Measurements from ENCODE around the gene ABLIM1. TPM values are rescaled to one million over a fixed set of nuclear protein-coding genes. Genes with fewer than 3 reads are reported as not detected.

The ABLIM1 gene
- polyA plus RNA-seq, 1 donor from 2014 or later = 10.1 TPM

DNA sequence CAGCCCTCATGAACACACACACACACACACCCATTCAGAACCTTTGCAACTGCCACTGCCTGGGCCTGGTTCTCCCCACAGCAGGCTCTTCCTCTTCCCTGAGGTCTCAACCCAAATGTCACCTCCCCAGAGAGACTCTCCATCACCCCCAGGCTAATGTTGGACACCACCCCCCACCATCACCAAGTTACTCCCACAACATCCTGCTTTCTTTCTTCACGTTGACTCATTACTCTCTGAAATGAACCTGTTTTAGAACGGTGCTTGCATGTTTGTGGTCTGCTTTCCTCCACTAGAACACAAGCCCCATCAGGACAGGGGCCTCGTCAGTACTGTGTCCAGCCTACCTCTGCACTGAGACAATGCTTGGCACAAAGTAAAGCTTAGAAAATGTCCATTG is 269.8 kb downstream of the ABLIM1 start:
- no peak overlapping the region for H3K4me3 ChIP-seq (ENCODE audit: low read length)
- H4K20me1 ChIP-seq (ENCODE audit: insufficient read depth) = no peaks in the 10 kb centered on the region
- no peaks in the 10 kb centered on the region for H3F3A ChIP-seq (ENCODE audit: insufficient read depth, low read length, poor library complexity, severe bottlenecking)
- TF ChIP-seq MXI1 (conservative IDR thresholded peaks at IDR 0.05; ENCODE audit: poor library complexity, severe bottlenecking) = no peak
- no peak for TF ChIP-seq EP300 (conservative IDR thresholded peaks at IDR 0.05; ENCODE audit: poor library complexity, severe bottlenecking)
- TF ChIP-seq, protein P1, sequence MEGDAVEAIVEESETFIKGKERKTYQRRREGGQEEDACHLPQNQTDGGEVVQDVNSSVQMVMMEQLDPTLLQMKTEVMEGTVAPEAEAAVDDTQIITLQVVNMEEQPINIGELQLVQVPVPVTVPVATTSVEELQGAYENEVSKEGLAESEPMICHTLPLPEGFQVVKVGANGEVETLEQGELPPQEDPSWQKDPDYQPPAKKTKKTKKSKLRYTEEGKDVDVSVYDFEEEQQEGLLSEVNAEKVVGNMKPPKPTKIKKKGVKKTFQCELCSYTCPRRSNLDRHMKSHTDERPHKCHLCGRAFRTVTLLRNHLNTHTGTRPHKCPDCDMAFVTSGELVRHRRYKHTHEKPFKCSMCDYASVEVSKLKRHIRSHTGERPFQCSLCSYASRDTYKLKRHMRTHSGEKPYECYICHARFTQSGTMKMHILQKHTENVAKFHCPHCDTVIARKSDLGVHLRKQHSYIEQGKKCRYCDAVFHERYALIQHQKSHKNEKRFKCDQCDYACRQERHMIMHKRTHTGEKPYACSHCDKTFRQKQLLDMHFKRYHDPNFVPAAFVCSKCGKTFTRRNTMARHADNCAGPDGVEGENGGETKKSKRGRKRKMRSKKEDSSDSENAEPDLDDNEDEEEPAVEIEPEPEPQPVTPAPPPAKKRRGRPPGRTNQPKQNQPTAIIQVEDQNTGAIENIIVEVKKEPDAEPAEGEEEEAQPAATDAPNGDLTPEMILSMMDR (IDR thresholded peaks at IDR 0.05; ENCODE audit: poor library complexity, severe bottlenecking) = no peak
- no peak for TF ChIP-seq RAD21 (conservative IDR thresholded peaks at IDR 0.05)
- TF ChIP-seq, protein P2, sequence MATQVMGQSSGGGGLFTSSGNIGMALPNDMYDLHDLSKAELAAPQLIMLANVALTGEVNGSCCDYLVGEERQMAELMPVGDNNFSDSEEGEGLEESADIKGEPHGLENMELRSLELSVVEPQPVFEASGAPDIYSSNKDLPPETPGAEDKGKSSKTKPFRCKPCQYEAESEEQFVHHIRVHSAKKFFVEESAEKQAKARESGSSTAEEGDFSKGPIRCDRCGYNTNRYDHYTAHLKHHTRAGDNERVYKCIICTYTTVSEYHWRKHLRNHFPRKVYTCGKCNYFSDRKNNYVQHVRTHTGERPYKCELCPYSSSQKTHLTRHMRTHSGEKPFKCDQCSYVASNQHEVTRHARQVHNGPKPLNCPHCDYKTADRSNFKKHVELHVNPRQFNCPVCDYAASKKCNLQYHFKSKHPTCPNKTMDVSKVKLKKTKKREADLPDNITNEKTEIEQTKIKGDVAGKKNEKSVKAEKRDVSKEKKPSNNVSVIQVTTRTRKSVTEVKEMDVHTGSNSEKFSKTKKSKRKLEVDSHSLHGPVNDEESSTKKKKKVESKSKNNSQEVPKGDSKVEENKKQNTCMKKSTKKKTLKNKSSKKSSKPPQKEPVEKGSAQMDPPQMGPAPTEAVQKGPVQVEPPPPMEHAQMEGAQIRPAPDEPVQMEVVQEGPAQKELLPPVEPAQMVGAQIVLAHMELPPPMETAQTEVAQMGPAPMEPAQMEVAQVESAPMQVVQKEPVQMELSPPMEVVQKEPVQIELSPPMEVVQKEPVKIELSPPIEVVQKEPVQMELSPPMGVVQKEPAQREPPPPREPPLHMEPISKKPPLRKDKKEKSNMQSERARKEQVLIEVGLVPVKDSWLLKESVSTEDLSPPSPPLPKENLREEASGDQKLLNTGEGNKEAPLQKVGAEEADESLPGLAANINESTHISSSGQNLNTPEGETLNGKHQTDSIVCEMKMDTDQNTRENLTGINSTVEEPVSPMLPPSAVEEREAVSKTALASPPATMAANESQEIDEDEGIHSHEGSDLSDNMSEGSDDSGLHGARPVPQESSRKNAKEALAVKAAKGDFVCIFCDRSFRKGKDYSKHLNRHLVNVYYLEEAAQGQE (IDR thresholded peaks at IDR 0.05; ENCODE audit: borderline replicate concordance) = no peak
- TF ChIP-seq EZH2 (IDR thresholded peaks at IDR 0.05; ENCODE audit: borderline replicate concordance, insufficient read depth, low read length, poor library complexity, severe bottlenecking) = no peak
- TF ChIP-seq POLR2AphosphoS5 (IDR thresholded peaks at IDR 0.05) = no peak
- no peak for TF ChIP-seq SMC3 (conservative IDR thresholded peaks at IDR 0.05; ENCODE audit: poor library complexity)
- TF ChIP-seq TAF1 (IDR thresholded peaks at IDR 0.05; ENCODE audit: low read depth) = no peak
- H3K4me2 ChIP-seq (ENCODE audit: low read length) = no peak overlapping the region
- H2AFZ ChIP-seq (ENCODE audit: low read depth, low read length) = no peak overlapping the region
- H3K9me2 ChIP-seq (ENCODE audit: insufficient read depth, low read length) = no peaks in the 10 kb centered on the region
- H3K36me3 ChIP-seq (ENCODE audit: insufficient read depth, low read length) = no peaks in the 10 kb centered on the region
- no peaks in the 10 kb centered on the region for H3K27me3 ChIP-seq (ENCODE audit: insufficient read depth, low read depth, low read length)
- H3K9me3 ChIP-seq (ENCODE audit: low read length) = no peaks in the 10 kb centered on the region
- H3K27ac ChIP-seq (ENCODE audit: low read length) = no peak overlapping the region
- no peaks in the 10 kb centered on the region for H3K79me2 ChIP-seq (replicated peaks; ENCODE audit: insufficient read depth, low read length)
- no peak overlapping the region for H3K9ac ChIP-seq (ENCODE audit: low read length)

DNA sequence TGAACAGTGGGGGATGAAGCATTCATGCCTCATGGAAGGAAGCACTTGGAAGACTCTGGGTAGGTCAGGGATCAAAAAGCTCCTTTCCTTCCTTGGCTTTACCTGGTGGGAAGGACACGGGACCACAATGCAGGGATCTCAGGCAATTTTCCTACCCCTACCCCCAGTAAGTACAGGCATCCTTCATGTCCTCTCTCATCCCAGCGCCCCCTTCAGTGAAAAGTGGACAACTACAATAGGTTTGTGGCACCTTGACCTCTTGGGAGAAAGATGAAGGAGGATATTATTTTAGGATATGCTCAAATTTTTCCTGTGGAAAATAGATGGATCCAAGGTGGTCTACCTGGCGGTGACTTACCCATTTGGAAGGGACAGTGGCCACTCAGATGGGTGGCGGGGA is 270.3 kb downstream of the ABLIM1 start:
- H3K9ac ChIP-seq (ENCODE audit: low read length) = no peak overlapping the region
- H3K79me2 ChIP-seq (replicated peaks; ENCODE audit: insufficient read depth, low read length) = no peaks in the 10 kb centered on the region
- H3K9me2 ChIP-seq (ENCODE audit: insufficient read depth, low read length) = no peaks in the 10 kb centered on the region
- TF ChIP-seq RAD21 (conservative IDR thresholded peaks at IDR 0.05) (no peak), SMC3 (conservative IDR thresholded peaks at IDR 0.05; ENCODE audit: poor library complexity) (no peak), EP300 (conservative IDR thresholded peaks at IDR 0.05; ENCODE audit: poor library complexity, severe bottlenecking) (no peak), EZH2 (IDR thresholded peaks at IDR 0.05; ENCODE audit: borderline replicate concordance, insufficient read depth, low read length, poor library complexity, severe bottlenecking) (no peak), POLR2AphosphoS5 (IDR thresholded peaks at IDR 0.05) (no peak), MXI1 (conservative IDR thresholded peaks at IDR 0.05; ENCODE audit: poor library complexity, severe bottlenecking) (no peak), TAF1 (IDR thresholded peaks at IDR 0.05; ENCODE audit: low read depth) (no peak)
- TF ChIP-seq, protein P2 (IDR thresholded peaks at IDR 0.05; ENCODE audit: borderline replicate concordance) = no peak
- TF ChIP-seq, protein P1 (IDR thresholded peaks at IDR 0.05; ENCODE audit: poor library complexity, severe bottlenecking) = no peak
- H3K4me3 ChIP-seq (ENCODE audit: low read length) = no peak overlapping the region
- no peaks in the 10 kb centered on the region for H3K27me3 ChIP-seq (ENCODE audit: insufficient read depth, low read depth, low read length)
- H3K36me3 ChIP-seq (ENCODE audit: insufficient read depth, low read length) = no peaks in the 10 kb centered on the region
- H3K4me2 ChIP-seq (ENCODE audit: low read length) = no peak overlapping the region
- no peak overlapping the region for H2AFZ ChIP-seq (ENCODE audit: low read depth, low read length)
- no peaks in the 10 kb centered on the region for H3F3A ChIP-seq (ENCODE audit: insufficient read depth, low read length, poor library complexity, severe bottlenecking)
- no peak overlapping the region for H3K27ac ChIP-seq (ENCODE audit: low read length)
- no peaks in the 10 kb centered on the region for H4K20me1 ChIP-seq (ENCODE audit: insufficient read depth)
- no peaks in the 10 kb centered on the region for H3K9me3 ChIP-seq (ENCODE audit: low read length)
